ENCODE data around the gene SCUBE1.
"Not testable (repeated sequence)": the region's sequence is repeated elsewhere in the genome, so short reads cannot be mapped to it uniquely, and the experiment has no call there.

SCUBE1 gene

GRCh38 chr22:43288378-43288777 lies 54.8 kb downstream of the SCUBE1 start:
- H3K9me3 ChIP-seq, result no peaks in the 10 kb centered on the region
- H3K4me3 ChIP-seq (ENCODE audit: low read depth, low read length), result no peak overlapping the region
- no peaks in the 10 kb centered on the region for H3K36me3 ChIP-seq
- H3K27me3 ChIP-seq, result no peaks in the 10 kb centered on the region
- H3K4me1 ChIP-seq, result peaks cover 67% of the 10 kb centered on the region
- TF ChIP-seq CTCF (IDR thresholded peaks at IDR 0.05; ENCODE audit: low read depth, low read length), result no peak
- no peak for DNase-seq

- Histone ChIP-seq H3K36me3 (no peaks in the 10 kb centered on the region), H3K4me1 (peaks cover 58% of the 10 kb centered on the region), H3K4me3 (ENCODE audit: low read depth, low read length) (no peak overlapping the region), H3K9me3 (no peaks in the 10 kb centered on the region), H3K27me3 (no peaks in the 10 kb centered on the region)
- DNase-seq, result peak; percentile 82
- TF ChIP-seq CTCF (IDR thresholded peaks at IDR 0.05; ENCODE audit: low read depth, low read length), result no peak
Measured at GRCh38 chr22:43287441-43287840, 55.7 kb downstream of the SCUBE1 start.

GRCh38 chr22:43281394-43281793 lies 61.8 kb downstream of the SCUBE1 start:
- DNase-seq, result no peak
- H3K27me3 ChIP-seq, result no peaks in the 10 kb centered on the region
- peaks cover 17% of the 10 kb centered on the region for H3K4me1 ChIP-seq
- no peak for TF ChIP-seq CTCF (IDR thresholded peaks at IDR 0.05; ENCODE audit: low read depth, low read length)
- no peak overlapping the region for H3K4me3 ChIP-seq (ENCODE audit: low read depth, low read length)
- H3K36me3 ChIP-seq, result no peaks in the 10 kb centered on the region
- no peaks in the 10 kb centered on the region for H3K9me3 ChIP-seq

- H3K27me3 ChIP-seq; H3K36me3 ChIP-seq; H3K9me3 ChIP-seq; H3K4me3 ChIP-seq (ENCODE audit: low read depth, low read length); DNase-seq: not testable (repeated sequence)
- H3K4me1 ChIP-seq, result peaks cover 19% of the 10 kb centered on the region
Measured at GRCh38 chr22:43280523-43280886, 62.7 kb downstream of the SCUBE1 start.

- Histone ChIP-seq H3K9me3 (no peaks in the 10 kb centered on the region), H3K27me3 (no peaks in the 10 kb centered on the region), H3K4me1 (peaks cover 24% of the 10 kb centered on the region), H3K4me3 (ENCODE audit: low read depth, low read length) (no peak overlapping the region), H3K36me3 (no peaks in the 10 kb centered on the region)
- no peak for DNase-seq
- TF ChIP-seq CTCF (IDR thresholded peaks at IDR 0.05; ENCODE audit: low read depth, low read length), result no peak
Measured at GRCh38 chr22:43279867-43280522, 63.2 kb downstream of the SCUBE1 start.

GRCh38 chr22:43277987-43278601 lies 65.1 kb downstream of the SCUBE1 start:
- no peak for TF ChIP-seq CTCF (IDR thresholded peaks at IDR 0.05; ENCODE audit: low read depth, low read length)
- Histone ChIP-seq H3K9me3 (no peaks in the 10 kb centered on the region), H3K36me3 (no peaks in the 10 kb centered on the region), H3K4me3 (ENCODE audit: low read depth, low read length) (no peak overlapping the region), H3K4me1 (peaks cover 33% of the 10 kb centered on the region), H3K27me3 (no peaks in the 10 kb centered on the region)
- DNase-seq, result no peak

Data from BE2C (cell line).